K562 treated with DMSO at 1 percent for 48 hours (cell line): Measurements from ENCODE around the gene HOXA5. TPM values are rescaled to one million over a fixed set of nuclear protein-coding genes. Genes with fewer than 3 reads are reported as not detected.

Source experiments
- total RNA-seq: library from RNA; unstranded; fragments of 300-600 nt; gene quantifications from 2 replicates; pipeline ENCODE4 v1.2.3, GENCODE V29; 2022; ENCODE audit warnings: low replicate concordance; ENCODE audit errors: extremely low read depth

Gene HOXA5
- not detected in 2 replicates for total RNA-seq

DNA sequence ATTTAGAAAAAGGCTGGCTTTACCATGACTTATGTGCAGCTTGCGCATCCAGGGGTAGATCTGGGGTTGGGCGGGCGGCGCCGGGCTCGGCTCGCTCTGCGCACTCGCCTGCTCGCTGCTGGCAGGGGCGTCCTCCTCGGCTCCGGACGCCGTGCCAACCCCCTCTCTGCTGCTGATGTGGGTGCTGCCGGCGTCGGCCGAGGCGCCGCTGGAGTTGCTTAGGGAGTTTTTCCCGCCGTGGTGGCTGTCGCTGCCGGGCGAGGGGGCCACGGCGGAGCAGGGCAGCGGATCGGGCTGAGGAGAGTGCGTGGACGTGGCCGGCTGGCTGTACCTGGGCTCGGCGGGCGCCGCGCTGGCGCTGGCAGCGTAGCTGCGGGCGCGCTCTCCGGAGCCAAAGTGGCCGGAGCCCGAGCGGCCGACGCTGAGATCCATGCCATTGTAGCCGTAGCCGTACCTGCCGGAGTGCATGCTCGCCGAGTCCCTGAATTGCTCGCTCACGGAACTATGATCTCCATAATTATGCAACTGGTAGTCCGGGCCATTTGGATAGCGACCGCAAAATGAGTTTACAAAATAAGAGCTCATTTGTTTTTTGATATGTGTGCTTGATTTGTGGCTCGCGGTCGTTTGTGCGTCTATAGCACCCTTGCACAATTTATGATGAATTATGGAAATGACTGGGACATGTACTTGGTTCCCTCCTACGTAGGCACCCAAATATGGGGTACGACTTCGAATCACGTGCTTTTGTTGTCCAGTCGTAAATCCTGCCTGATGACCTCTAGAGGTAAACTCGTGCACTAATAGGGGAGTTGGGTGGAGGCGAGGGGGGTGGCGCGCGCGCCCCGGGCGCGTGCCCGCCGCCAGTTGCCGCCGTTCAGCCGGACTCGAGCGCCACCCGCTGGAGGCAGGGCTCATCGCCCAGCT is at the start of gene HOXA5:
TSS of gene HOXA5 (minus strand) at position 659 of the 927 bp plus-strand sequence. CDS start at position 585, 74 bp downstream.

GRCh38 chr7:27185013-27185853 is 41.8 kb upstream of the HOXA5 start, which contains the start of gene HOXA11:
Gene HOXA11, minus strand, starts transcription at chr7:27185232. Its CDS starts 88 bp downstream, at chr7:27185144.

GRCh38 chr7:27173956-27174873 is 30.7 kb upstream of the HOXA5 start, which contains the start of gene HOXA10:
Gene HOXA10, minus strand, starts transcription at chr7:27174320. Its CDS starts 14 bp downstream, at chr7:27174306.

DNA sequence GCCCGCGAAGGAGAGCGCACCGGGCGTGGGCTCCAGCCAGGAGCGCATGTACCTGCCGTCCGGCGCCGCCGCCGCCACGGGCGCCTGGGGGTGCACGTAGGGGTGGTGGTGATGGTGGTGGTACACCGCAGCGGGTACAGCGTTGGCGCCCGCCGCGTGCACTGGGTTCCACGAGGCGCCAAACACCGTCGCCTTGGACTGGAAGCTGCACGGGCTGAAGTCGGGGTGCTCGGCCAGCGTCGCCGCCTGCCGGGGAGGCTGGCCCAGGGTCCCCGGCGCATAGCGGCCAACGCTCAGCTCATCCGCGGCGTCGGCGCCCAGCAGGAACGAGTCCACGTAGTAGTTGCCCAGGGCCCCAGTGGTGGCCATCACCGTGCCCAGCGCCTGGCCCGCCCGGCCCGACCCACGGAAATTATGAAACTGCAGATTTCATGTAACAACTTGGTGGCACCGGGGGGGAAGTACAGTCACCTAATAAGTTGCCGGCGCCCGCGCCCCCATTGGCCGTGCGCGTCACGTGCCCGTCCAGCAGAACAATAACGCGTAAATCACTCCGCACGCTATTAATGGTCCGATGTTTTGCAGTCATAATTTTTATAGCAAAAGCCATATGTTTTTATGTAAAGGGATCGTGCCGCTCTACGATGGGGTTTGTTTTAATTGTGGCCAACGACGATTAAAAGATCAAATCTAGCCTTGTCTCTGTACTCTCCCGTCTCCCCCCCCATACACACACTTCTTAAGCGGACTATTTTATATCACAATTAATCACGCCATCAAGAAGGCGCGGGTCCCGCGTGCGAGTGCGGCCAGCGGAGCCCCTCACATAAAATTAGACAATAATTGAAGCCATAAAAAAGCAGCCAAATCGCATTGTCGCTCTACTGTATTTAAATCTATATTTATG is 21.9 kb upstream of the HOXA5 start, which contains the start of gene HOXA9:
TSS of gene HOXA9 (minus strand) at position 449 of the 907 bp plus-strand sequence. CDS start at position 369, 80 bp downstream.

GRCh38 chr7:27156508-27156898 is 13.0 kb upstream of the HOXA5 start, which contains the start of gene HOXA7:
Gene HOXA7, minus strand, starts transcription at chr7:27156675. Its CDS starts 130 bp downstream, at chr7:27156545.

GRCh38 chr7:27151931-27152815 is 8.7 kb upstream of the HOXA5 start, which contains the start of gene HOXA3:
Gene HOXA3, minus strand, starts transcription at chr7:27152583. Its CDS starts 41,943 bp downstream, at chr7:27110640.

DNA sequence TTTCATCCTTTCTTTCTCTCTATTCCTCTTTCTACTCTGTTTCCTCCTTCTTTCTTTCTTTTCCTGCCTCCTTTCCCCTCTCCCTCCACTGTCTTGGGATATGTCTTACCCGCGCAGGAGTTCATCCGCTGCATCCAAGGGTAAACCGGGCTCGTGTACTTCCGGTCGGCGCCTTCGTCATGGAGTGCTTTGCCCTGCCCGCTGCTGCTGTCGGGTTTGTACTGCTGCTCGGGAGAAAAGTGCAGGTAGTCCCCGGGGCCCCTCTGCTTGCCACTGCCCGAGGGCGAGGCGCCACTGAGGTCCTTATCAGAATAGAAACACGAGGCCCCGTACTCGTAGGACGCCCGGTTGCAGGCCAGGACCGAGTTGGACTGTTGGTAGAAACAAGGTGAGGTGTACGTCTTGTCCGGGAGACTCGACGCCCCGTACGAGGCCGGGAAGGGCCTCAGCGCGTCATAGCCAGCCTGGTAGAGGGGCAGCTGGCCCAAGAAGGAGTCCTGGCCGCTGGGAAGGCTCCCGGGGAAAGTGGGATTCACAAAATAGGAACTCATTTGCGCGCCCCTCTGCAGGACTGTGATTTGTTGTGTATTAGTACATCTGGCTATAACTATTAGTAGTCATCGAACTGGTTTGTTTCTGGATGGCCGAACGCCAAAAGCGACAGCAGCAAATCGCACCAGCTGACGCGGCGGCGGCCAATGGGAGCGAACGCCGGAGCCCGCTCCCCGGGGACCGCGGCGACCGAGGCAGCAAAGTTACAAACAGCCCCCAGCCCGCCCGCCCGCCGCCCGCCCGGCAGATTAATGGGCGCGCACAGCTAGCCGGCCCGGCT is 3.9 kb upstream of the HOXA5 start, which contains the start of gene HOXA6:
TSS of gene HOXA6 (minus strand) at position 576 of the 832 bp plus-strand sequence. CDS start at position 551, 25 bp downstream.

GRCh38 chr7:27130540-27131389 is 12.7 kb downstream of the HOXA5 start, which contains the start of gene HOXA4:
Gene HOXA4, minus strand, starts transcription at chr7:27130757. Its CDS starts 24 bp downstream, at chr7:27130733.

DNA sequence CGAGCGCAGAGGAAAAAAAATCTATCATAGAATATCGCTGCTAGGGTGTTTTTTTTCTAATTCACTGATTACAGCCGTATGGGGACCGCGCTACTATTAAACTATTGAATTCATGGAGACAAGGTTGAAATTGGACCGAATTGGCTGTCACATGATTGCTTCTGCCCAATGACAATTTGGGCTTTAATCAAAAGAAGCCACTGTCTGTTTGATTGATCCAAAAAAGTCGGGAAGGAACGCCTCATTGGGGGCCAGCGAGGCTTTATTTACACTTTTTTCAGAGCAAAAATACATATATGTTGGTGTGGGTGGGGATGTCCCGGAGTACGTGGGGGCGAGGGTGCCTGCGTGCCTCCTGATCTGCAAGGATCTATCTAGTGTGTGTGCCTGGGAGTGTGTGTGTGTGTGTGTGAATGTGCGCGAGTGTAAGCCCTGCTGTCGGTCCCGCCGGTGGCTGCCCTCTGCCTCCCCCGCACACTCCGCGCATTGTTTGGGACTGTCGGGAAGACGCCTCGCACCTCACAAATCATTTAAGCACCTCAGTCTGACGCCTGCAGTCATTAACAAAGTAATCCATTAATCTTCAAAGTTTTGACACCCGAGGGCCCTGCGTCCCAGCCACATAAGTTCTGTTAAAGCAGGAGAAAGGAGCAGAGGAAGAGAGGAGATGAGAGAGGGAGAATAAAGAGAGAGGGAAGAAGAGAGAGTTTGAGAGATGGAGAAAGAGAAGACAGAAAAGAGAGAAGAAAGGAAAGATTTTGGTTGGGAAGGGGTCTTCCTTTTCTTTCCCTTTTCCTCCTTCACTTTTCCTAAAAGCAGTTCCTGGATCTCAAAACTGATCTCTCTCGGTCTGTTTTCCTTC is 40.7 kb downstream of the HOXA5 start, which contains the start of gene HOXA2:
TSS of gene HOXA2 (minus strand) at position 103 of the 862 bp plus-strand sequence. CDS start 183 bp downstream, outside the sequence.

DNA sequence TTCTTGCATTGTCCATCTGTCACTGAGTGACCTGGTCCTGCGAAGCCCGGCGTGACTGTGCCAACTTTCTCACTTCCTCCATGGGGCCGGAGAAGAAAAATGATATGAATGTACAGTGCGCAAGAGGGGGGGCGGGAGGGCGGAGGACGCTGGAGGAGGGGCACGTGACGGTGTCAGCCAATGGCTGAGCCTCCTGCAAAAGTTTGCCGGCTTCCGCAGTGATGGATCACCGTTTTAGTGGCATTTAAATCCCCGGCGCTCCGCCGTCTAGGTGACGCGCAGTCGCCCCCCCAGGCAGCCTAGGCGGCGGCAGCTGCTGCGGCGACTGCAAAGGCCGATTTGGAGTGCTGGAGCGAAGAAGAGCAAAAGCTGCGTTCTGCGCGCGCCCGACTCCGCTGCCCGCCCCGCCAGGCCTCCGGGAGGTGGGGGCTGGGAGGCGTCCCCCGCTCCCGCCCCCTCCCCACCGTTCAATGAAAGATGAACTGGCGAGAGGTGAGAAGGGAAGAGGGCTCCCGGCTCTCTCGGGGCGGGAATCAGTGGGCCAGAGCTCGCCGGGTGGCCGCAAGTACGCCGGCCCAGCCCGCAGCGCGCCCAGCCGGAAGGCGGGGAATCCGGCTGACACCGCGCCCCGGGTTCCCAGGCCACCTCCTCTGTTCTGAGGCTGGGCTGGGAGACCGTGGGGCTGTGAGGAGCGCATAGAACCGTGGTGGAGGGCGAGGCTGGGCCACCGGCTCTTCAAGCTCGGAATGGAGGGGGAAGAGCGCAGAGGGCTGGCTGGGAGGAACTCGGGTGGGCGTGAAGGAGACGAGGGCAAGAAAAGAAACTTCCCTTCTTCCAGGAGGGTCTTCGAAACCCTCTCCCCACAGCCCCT is 47.3 kb downstream of the HOXA5 start, which contains the start of gene HOXA1:
TSS of gene HOXA1 (minus strand) at position 104 of the 871 bp plus-strand sequence. CDS start at position 16, 88 bp downstream.

